Cardiac muscle cell (in vitro differentiated cells and primary cell): ENCODE results near the gene NRL. TPM values are rescaled to one million over a fixed set of nuclear protein-coding genes. Genes with fewer than 3 reads are reported as not detected.

Source experiments
- DNase-seq, 2 donors: peaks; one replicate each; pipeline versions ENCODE4 v3.0.0 to v3.0.0-alpha.2; 2010 to 2017; ENCODE audit warnings: low read depth in 1 of 2, low spot score in 1 of 2
- H3K27ac ChIP-seq: fragments of 200-600 bp; sonication (generic); 2 replicates; pipeline ENCODE4 v1.5.1; 2016
- H3K27me3 ChIP-seq: fragments of 200-600 bp; sonication (generic); 2 replicates; pipeline ENCODE4 v1.6.0; 2016; ENCODE audit warnings: control low read depth
- H3K36me3 ChIP-seq: fragments of 200-600 bp; sonication (generic); 2 replicates; pipeline ENCODE4 v1.5.1; 2016; ENCODE audit warnings: control low read depth
- H3K4me1 ChIP-seq: fragments of 200-600 bp; sonication (generic); 2 replicates; pipeline ENCODE4 v1.8.1; 2017; ENCODE audit warnings: low read depth, mild to moderate bottlenecking, mixed run types
- H3K4me3 ChIP-seq: fragments of 200-600 bp; sonication (generic); 2 replicates; pipeline ENCODE4 v1.5.1; 2016; ENCODE audit warnings: mild to moderate bottlenecking
- H3K9me3 ChIP-seq: fragments of 200-600 bp; sonication (generic); 2 replicates; pipeline ENCODE4 v1.5.1; 2017; ENCODE audit warnings: low read depth, mild to moderate bottlenecking, control low read depth
- CTCF ChIP-seq: IDR thresholded peaks from 2 replicates; pipeline ENCODE4 v1.5.1; 2012; ENCODE audit warnings: low read depth, mild to moderate bottlenecking, low read length
- polyA plus RNA-seq: library from polyadenylated mRNA; unstranded; fragments of >200 nt; fragmentation: Nextera tagmentation; extraction: Ambion mirVana; gene quantifications from 2 replicates; pipeline ENCODE4 v1.2.1, GENCODE V29; 2016
- total RNA-seq: library from RNA; depleted of rRNA; stranded (reverse); fragments of >200 nt; gene quantifications from 2 replicates; pipeline ENCODE4 v1.2.3, GENCODE V29; 2016

The NRL gene
- total and polyA plus RNA-seq, 2 experiments from 2014 or later = 4.2 to 5.1 TPM

- Histone ChIP-seq H3K27ac (no peak overlapping the region), H3K4me3 (no peak overlapping the region), H3K4me1 (peaks cover 35% of the 10 kb centered on the region), H3K36me3 (peaks cover 10% of the 10 kb centered on the region), H3K9me3 (no peaks in the 10 kb centered on the region), H3K27me3 (no peaks in the 10 kb centered on the region)
- DNase-seq = no peak
- TF ChIP-seq CTCF = no peak
Observed at GRCh38 chr14:24127673-24128072, 12.9 kb upstream of the NRL start.

- DNase-seq = no peak
- Histone ChIP-seq H3K4me1 (peaks cover 27% of the 10 kb centered on the region), H3K36me3 (peaks cover 12% of the 10 kb centered on the region), H3K9me3 (no peaks in the 10 kb centered on the region), H3K27me3 (no peaks in the 10 kb centered on the region), H3K4me3 (no peak overlapping the region), H3K27ac (no peak overlapping the region)
- no peak for TF ChIP-seq CTCF
Observed at GRCh38 chr14:24126939-24127338, 12.2 kb upstream of the NRL start.

GRCh38 chr14:24123424-24124417 is 9.0 kb upstream of the NRL start:
- peak overlapping the region; percentile 48 for H3K27ac ChIP-seq
- DNase-seq = no peak
- no peak for TF ChIP-seq CTCF
- H3K27me3 ChIP-seq = no peaks in the 10 kb centered on the region
- H3K4me1 ChIP-seq = no peaks in the 10 kb centered on the region
- peaks cover 38% of the 10 kb centered on the region for H3K36me3 ChIP-seq
- no peak overlapping the region for H3K4me3 ChIP-seq
- no peaks in the 10 kb centered on the region for H3K9me3 ChIP-seq

GRCh38 chr14:24122898-24123297 is 8.1 kb upstream of the NRL start:
- no peaks in the 10 kb centered on the region for H3K4me1 ChIP-seq
- H3K9me3 ChIP-seq = no peaks in the 10 kb centered on the region
- H3K27ac ChIP-seq = peak overlapping the region; percentile 48
- TF ChIP-seq CTCF = no peak
- no peak for DNase-seq
- no peak overlapping the region for H3K4me3 ChIP-seq
- H3K27me3 ChIP-seq = no peaks in the 10 kb centered on the region
- H3K36me3 ChIP-seq = peaks cover 46% of the 10 kb centered on the region

- Histone ChIP-seq H3K4me3 (no peak overlapping the region), H3K36me3 (peaks cover 51% of the 10 kb centered on the region), H3K27me3 (no peaks in the 10 kb centered on the region), H3K9me3 (no peaks in the 10 kb centered on the region), H3K27ac (peak overlapping the region; percentile 48), H3K4me1 (no peaks in the 10 kb centered on the region)
- no peak for DNase-seq
- no peak for TF ChIP-seq CTCF
Observed at GRCh38 chr14:24122416-24122815, 7.7 kb upstream of the NRL start.
